NCI-H1417 (cell line): ENCODE measurements around the gene ASIC1.
"Not testable (repeated sequence)": the region's sequence is repeated elsewhere in the genome, so short reads cannot be mapped to it uniquely, and the experiment has no call there.

ENCODE experiments used
- DNase-seq, 3 experiments: peaks; one replicate each; lab custom pipeline; 2025; lab: John Stamatoyannopoulos, UW

ASIC1 gene

DNA sequence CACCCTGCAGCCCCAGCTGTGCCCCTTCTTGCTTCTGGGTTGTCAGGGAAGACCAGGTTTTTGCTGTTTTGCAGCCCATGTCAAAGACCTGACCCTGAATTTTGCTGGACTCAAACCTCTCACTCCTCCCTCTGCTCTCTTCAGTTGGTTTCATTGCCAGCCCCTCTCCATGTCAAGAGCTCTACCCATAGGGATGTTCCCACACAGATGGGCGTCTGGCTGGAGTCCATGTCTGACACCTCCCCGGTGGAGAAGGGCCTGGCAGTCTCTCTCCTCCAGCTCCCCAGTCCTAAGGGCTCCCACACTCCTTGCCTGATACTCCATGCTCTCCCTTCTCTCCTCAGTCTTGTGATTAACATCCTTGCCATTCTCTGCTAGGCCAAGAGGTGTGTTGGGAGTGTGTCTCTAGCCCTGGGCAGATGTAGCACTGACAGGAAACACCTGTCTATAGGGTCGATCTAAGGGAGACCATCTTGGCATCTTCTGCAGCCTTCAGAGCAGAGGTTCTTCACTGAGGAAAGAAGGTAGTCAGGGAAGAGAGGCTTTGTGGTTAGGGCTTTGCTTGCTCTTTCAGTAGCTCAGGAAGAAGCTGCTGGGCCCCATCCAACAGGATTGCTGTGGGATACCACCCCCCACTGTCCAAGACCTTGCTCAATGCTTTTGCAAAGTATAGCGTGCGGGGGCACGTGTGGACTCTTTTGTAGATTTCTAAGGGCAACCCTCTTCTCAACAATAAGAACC lies 4.7 kb downstream of the ASIC1 start:
- no peak for DNase-seq

DNA sequence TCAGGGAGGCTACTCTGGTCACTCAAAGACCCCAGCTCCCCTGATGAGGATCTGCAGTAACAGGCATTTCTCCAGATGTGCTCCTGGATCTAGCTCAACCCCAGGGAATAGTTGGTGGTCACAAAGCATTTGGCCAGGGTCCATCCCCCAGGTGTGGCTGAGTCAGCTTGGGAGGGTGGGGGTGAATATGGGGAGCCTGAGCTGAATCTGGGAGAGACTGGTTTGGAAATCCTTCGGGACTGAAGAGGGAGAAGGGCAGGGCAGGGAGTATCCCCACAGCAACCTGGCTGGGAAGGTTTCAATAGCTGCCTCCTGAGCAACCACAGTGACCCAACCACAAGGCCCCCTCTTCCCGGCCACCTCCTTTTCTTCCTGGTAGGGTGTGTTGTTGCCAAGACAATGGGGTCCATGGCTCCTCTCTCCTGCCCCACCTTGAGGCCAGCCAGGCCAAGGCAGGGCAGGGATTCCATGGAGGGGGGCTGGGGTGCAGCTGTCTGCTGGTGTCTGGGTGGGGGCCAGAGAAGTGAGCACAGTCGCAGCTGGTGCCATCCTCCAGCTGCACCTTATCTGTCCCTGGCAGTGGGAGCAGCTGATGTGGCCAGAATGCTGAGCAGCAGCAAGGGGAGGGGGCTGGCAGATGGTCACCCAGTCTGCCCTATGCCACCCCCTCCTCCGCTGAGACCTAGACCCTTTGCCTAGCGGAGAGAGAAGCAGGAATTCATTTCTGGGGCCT lies 5.5 kb downstream of the ASIC1 start:
- DNase-seq = peak in 1 of 3 experiments; percentile 24

DNA sequence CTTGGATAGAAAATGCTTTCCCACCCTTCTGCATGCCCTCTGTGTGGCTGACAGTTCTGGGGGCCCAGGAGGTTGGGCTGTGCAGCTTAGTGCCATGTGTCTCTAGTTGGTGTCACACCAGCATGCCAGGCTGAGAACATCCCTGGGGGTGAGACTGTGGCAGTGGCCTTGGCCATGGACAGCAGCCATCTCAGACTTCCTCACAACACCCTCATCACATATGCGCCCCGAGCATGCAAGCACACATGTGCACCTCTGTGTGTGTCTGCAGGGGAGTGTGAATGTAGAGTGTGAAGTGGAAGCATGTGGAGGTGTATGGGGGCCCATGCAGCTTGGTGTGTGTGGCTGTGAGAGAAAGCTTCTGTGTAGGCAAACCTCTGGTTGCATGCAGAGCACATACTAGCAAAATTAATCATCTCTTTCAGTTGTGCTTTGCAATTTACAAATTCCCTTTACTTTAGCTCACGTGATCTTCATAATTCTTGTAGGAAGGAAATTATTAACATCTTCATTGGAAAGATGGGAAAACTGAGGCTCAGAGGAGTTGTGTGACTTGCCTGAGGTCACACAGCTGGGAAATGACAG lies 8.4 kb downstream of the ASIC1 start:
- DNase-seq = no peak

DNA sequence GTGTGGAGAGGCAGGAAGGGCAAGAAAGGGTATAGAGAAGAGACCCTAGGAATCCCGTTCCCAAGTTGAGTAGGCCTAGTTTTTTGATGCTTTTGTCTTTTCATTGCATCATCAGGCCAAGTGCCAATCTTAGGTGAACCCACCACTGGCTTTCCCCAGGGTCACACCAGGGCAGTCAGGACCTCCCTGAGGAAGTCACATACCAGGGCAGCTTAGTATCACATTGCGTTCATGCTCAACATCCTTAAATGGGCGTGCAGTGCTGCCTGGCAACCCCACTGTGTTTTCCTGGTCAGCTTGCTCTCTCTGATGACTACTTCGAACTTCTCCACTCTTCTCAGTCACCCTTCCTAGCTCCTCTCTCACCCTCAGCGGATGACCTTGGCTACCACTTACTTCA lies 9.0 kb downstream of the ASIC1 start:
- DNase-seq = no peak

DNA sequence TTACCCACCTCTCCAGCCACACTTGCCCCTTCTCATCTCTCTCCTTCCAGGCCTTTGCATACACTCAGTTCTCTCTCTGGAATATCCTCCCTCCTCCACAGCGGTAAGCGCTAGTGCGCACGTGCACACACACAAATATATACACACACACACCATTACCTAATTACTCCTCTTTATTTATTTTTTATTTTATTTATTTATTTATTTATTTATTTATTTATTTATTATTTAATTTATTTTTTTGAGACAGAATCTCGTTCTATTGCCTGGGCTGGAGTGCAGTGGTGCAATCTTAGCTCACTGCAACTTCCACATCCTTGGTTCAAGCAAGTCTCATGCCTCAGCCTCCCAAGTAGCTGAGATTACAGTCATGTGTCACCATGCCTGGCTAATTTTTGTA lies 11.7 kb downstream of the ASIC1 start:
- no peak for DNase-seq

DNA sequence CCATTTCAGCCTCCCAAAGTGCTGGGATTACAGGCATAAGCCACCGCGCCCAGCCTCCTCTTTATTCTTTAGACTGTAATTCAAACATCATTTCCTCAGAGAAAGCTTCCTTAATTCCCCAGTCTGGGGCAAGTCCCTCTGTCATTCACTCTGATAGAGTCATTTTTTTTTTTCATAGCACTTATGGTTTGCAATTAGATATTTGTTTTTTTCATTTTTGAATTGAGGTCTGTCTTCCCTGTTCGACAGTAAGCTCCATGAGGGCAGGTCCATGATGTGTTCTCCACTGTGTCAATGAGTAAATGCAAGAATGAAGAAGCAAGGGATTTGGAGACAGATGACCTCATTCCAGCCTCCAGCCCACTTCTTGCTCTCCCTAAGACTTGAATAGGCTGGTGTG lies 12.1 kb downstream of the ASIC1 start:
- no peak for DNase-seq

DNA sequence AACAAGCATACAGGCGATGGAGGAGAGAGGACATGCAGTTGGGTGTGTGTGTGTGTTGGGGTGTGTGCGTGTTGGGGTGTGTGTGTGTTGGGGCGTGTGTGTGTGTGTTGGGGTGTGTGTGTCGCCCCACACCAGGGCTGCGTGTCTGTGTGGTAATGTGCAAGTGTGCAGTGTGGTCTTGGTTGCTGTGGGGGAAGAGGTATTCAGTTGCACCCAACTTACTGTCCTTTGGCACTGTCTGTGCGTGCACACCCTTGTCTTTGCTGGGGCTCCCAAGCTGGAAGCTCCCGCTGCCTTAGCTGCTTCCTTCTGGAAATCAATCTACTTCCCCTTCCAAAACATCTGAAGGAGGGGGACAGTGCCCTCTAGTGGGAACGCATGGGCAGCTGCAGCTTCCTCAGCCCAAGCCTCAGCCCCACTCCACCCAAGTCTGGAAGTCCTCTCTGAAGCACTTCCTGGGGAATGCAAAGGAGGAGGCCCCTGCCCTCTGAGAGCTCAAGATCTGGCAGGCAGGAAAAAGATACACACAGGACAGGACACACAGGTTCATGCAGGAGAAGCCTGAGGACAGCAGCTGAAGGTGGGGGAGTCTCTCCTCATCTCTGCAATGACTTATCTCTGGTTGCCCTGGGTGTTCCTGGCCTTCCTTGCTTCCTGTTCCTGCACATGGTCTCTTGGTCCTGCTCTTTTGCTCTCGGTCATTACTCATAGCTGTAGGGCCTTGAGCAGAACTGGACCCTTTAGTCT lies 13.1 kb downstream of the ASIC1 start:
- DNase-seq = peak; percentile 69 to 88 (median 84)

DNA sequence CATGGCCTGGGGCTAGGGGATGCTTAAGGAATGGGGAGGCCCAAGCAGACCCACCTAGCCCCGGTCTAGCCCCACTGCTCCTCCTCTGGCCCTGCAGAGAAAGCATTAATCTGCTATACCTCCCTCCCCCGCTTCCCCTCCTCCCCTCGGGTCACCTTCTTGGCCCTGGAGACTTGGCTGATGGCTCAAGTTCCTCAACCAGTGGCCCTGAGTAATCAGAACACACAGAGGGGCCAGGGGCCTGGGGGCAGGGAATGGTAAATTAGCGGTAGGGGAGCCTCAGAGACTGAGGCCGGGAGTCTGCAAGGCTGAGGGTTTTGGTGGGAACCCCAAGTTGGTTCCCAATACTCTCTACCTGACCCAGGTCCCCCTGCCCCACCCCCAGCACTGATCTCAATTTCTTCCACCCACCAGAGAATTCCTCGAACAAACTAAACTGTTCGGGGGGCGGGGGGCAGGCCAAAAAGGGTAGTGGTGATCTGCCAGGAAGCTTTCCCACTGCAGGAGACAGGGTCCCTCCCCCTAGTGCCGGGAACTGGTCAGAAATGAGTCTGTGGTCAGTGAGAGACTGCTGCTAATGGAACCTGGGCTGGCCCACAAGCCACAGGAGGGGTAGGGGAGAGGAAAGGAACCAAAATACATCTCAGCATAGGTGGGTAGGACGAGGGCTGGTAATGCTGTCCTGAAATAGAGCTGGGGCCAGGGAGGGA lies 15.0 kb downstream of the ASIC1 start:
- DNase-seq = no peak

DNA sequence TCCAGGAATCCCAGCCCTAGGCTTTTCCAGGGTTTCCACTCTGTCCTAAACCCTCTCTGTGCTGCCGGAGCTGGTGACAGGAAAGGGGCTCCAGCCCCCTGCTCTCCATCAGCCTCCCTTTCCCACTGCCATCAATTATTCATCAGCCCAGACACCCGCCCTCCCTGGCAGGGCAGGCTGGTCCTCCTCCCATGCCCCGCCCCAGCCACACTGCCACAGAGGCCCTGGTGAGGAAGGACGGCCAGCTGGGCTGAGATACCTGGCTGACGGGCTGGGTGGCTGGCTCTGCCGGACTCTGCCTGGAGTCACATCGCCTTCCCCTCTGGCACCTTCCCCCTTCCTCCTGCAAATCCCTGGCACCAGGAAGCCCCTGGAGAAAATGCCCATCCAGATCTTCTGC lies 15.8 kb downstream of the ASIC1 start:
- DNase-seq = no peak

DNA sequence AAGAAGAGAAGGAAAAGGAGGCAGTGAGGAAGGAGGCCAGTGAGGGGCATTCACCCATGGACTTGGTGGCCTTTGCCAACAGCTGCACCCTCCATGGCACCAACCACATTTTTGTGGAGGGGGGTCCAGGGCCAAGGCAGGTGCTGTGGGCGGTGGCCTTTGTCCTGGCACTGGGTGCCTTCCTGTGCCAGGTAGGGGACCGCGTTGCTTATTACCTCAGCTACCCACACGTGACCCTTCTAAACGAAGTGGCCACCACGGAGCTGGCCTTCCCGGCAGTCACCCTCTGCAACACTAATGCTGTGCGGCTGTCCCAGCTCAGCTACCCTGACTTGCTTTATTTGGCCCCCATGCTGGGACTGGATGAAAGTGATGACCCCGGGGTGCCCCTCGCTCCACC lies 16.3 kb downstream of the ASIC1 start:
- DNase-seq = no peak

DNA sequence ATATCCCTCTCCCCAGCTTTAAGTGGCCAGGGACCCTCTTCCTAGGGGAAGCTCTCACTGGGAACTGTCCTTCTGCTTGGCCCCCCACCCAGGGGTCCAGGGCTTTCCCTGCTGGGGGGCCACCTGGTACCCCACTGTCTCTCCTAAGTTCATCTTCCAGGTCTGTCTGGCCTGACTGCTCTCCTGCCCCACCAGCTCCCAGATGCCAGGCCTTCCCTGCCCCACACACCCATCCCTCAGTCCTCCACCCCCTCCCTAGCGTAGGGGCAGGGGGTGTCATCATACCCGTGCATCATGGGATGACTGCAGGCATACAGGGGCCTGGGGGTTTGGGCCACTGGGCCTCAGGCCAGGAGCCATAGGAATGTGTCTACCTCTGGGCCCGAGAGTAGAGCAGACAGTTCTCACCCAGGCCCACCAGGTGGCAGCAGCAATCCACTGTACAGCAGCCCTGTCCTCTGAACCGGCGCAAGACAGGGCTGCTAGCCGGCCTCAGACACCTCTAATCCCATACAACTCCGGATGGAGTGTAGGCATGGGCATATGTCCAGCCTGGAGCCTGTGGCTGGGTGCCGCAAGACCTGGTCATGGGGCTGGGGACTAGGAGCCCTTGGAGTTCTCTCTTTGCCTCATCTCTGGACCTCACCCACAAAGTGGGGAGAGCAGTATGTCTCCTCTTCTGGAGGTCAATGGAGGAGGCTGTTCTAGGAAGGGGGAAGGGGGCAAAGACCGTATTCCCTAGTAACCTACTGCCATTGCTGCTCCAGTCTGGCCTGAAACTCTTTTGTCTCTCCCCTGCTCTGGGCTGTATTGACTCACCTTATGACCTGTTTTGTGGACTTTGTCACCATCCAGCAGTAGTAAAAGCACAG lies 17.8 kb downstream of the ASIC1 start:
- peak; percentile 66 to 88 (median 71) for DNase-seq

DNA sequence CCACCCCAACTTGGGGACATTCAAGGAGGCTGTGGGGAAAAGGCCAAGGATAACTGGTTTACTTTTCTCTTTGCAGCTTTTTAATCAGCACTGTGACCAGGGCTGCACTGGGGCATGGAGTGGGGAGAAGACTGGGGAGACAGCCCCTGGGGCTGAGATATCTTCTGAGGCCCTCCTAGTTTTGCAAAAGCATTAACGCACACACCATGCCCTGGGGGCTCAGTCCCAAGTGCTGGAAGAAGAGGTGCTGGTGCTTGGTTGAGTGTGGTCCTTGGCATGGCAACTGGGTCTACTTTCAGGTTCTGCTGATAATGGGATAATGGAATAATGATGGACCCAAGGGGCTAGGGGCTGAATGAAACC lies 18.4 kb downstream of the ASIC1 start:
- no peak for DNase-seq

DNA sequence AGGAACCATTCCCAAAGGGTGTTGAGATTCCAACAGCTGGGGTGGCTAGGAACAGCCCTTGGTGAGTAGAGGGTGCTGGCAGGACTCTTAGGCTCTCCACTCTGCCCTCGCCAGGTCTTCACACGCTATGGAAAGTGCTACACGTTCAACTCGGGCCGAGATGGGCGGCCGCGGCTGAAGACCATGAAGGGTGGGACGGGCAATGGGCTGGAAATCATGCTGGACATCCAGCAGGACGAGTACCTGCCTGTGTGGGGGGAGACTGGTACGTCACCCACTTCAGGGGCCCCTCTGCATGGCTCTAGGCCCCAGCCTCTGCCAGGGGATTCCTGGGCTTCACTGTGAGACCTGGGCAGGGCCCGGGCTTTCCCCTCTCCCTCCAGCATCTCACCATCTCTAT lies 19.7 kb downstream of the ASIC1 start:
- no peak for DNase-seq

DNA sequence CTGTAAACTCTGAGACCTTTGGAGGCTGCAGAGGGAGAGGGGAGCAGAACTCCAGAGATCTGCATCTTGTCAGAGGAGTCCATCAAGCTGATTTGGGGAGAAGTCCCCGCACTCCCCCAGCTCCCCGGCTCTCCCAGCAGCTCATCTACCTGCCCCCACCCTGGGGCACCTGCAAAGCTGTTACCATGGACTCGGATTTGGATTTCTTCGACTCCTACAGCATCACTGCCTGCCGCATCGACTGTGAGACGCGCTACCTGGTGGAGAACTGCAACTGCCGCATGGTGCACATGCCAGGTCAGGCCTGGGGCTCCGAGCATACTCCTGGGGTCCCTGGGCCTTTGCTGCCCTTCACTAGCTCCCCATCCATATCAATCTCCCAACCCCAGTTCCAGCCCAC lies 20.9 kb downstream of the ASIC1 start:
- DNase-seq = no peak

DNA sequence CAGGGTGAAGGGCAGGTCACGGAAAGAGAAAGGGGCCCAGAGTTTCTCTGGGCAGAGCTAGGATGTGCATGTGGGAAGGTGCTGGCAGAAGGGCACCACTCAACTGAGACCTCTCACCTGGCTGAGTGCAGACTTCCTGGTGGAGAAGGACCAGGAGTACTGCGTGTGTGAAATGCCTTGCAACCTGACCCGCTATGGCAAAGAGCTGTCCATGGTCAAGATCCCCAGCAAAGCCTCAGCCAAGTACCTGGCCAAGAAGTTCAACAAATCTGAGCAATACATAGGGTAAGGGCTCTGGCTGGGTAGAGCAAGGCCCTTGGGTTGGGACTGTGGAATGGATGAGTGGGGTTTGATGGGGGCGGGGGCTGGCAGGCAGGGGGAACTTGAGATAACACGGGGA lies 22.4 kb downstream of the ASIC1 start:
- DNase-seq = no peak

DNA sequence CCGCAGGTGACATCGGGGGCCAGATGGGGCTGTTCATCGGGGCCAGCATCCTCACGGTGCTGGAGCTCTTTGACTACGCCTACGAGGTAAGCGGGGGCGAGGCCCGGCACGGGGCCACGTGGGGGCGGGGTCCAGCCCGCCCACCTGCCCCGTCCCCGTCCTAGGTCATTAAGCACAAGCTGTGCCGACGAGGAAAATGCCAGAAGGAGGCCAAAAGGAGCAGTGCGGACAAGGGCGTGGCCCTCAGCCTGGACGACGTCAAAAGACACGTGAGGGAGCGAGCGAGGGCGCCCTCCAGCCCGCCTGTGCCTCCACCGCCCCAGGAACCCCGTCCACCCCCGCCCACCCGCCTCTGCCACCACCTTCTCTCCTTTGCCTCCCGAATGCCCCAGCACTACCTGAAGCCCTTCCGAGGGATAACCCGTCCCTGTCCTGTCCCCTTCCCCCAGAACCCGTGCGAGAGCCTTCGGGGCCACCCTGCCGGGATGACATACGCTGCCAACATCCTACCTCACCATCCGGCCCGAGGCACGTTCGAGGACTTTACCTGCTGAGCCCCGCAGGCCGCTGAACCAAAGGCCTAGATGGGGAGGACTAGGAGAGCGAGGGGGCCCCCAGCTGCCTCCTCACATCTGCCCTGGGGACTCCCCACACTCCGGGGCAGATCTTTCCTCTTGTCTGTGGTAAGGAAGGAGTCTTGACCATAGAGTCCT lies 23.9 kb downstream of the ASIC1 start:
- no peak for DNase-seq

DNA sequence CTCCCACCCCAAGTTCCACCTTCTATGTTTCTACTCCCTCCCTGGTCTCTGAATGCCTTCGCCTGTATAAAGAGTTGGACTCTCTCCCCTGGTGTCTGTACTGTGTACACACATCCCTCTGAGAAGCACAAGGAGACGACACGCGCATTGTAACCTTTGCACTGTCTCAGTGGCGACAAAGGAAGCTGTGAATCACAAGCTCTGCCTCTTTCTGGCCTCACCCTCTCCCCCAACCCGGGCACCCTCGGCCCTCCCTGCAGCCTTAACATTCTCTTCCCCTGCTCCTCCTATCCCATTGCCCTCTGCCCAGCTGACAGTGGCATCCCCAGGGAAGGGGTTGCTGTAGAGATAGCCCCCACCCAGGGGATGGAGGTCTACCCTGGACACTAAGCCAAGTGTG lies 25.2 kb downstream of the ASIC1 start:
- no peak for DNase-seq

DNA sequence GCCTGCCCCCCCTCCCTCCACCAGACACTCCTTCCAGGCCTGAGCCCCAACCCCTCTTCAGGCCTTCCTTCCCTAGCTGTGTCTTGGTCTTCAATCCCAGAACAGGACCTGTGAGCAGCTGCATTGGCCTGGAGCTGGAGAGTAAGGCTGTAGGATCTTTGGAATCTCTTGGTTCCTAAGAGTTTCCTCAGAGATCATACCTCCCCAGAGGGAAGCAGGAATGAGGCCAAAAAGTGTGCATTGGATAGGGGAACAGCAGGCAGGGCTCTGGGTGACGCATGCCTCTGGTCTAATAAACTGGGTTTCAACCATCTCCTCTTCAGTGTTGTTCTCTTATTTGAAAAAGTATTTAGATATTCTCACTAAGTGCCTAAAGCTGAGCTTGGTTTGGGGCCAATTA lies 25.9 kb downstream of the ASIC1 start:
- no peak for DNase-seq

DNA sequence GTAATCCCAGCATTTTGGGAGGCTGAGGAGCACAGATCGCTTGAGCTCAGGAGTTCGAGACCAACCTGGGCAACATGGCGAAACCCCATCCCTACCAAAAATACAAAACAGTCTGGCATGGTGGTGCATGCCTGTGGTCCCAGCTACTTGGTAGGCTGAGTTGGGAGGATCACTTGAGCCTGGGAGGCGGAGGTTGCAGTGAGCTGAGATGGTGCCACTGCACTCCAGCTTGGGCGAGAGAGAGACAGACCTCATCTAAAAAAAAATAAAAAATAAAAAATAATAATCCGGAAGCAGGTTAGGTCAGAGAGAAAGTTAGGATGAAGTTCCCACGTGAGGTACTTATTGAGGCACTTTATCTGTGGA lies 27.0 kb downstream of the ASIC1 start:
- DNase-seq = not testable (repeated sequence)
